HepG2 (cell line): ENCODE measurements around the gene PAM16. TPM values are rescaled to one million over a fixed set of nuclear protein-coding genes. Genes with fewer than 3 reads are reported as not detected.

Experiments
- FOXA3 ChIP-seq: IDR thresholded peaks from 2 replicates; pipeline ENCODE4 v1.6.1; 2016; ENCODE audit warnings: missing genetic modification reagents, missing compliant biosample characterization
- GATAD1 ChIP-seq: IDR thresholded peaks from 2 replicates; pipeline ENCODE4 v1.6.1; 2016; ENCODE audit warnings: missing genetic modification reagents, missing compliant biosample characterization
- KDM3A ChIP-seq: IDR thresholded peaks from 2 replicates; pipeline ENCODE4 v1.6.1; 2018; ENCODE audit warnings: low read depth, missing compliant biosample characterization
- RAD21 ChIP-seq: fragments of 450-650 bp; formaldehyde crosslinking; IDR thresholded peaks from 2 replicates; pipeline ENCODE4 v1.5.0; 2020; ENCODE audit warnings: mild to moderate bottlenecking
- SETDB1 ChIP-seq: sonication (generic); formaldehyde crosslinking; IDR thresholded peaks from 2 replicates; pipeline ENCODE4 v1.5.1; 2020; ENCODE audit warnings: missing genetic modification reagents, mild to moderate bottlenecking, borderline replicate concordance
- SMC3 ChIP-seq: IDR thresholded peaks from 2 replicates; pipeline ENCODE4 v1.6.1; 2011; ENCODE audit warnings: low read length, improper control_type of control experiment
- TEAD3 ChIP-seq: optimal IDR thresholded peaks from 2 replicates; pipeline ENCODE3; 2016; ENCODE audit warnings: borderline replicate concordance
- ZNF10 ChIP-seq: sonication (generic); formaldehyde crosslinking; IDR thresholded peaks from 2 replicates; pipeline ENCODE4 v1.4.0; 2020; ENCODE audit warnings: mild to moderate bottlenecking, low read depth, missing genetic modification reagents, borderline replicate concordance
- ZSCAN25 ChIP-seq: sonication (generic); formaldehyde crosslinking; IDR thresholded peaks from 2 replicates; pipeline ENCODE4 v1.8.0; 2022; ENCODE audit warnings: mild to moderate bottlenecking, missing genetic modification reagents
- polyA plus RNA-seq, 8 experiments: library from polyadenylated mRNA; depleted of rRNA in 3 of 8; stranded (reverse) in 7 of 8; unstranded in 1 of 8; fragments of >200 nt; fragmentation: Illumina TruSeq in 4 of 8; extraction: Trizol in 4 of 8; gene quantifications; 2 replicates each; pipeline versions ENCODE4 v1.2.1 to v1.2.3, GENCODE V29; 2011 to 2016; ENCODE audit warnings: low read depth in 4 of 8, missing spikeins in 1 of 8, mixed read lengths in 1 of 8; ENCODE audit not compliant: insufficient read depth in 1 of 8
- total RNA-seq, 5 experiments: library from RNA; depleted of rRNA; stranded (reverse); fragments of >200 nt; fragmentation: Illumina TruSeq; extraction: Trizol; gene quantifications; 2 replicates each; pipeline ENCODE4 v1.2.3, GENCODE V29; 2016; ENCODE audit warnings: low read depth in 1 of 5
- TF ChIP-seq, protein P1 (sequence below): sonication (generic); formaldehyde crosslinking; IDR thresholded peaks from 2 replicates; pipeline ENCODE4 v1.4.0; 2020; ENCODE audit warnings: missing genetic modification reagents, borderline replicate concordance
- TF ChIP-seq, protein P2 (sequence below), 2 experiments: fragments of 450-650 bp in 1 of 2; sonication (generic) in 1 of 2; formaldehyde crosslinking in 1 of 2; IDR thresholded peaks; 2 replicates each; pipeline versions ENCODE4 v1.6.1 to v1.8.0; 2016 to 2022; ENCODE audit warnings: antibody characterized with exemption in 1 of 2, mild to moderate bottlenecking in 1 of 2, missing genetic modification reagents in 1 of 2
- TF ChIP-seq, protein P3 (sequence below): sonication (generic); formaldehyde crosslinking; IDR thresholded peaks from 2 replicates; pipeline ENCODE4 v1.5.0; 2020; ENCODE audit warnings: mild to moderate bottlenecking, missing genetic modification reagents, moderate library complexity
- TF ChIP-seq, protein P4 (sequence below): sonication (generic); formaldehyde crosslinking; IDR thresholded peaks from 2 replicates; pipeline ENCODE4 v1.5.1; 2020; ENCODE audit warnings: mild to moderate bottlenecking, moderate library complexity, missing genetic modification reagents

Gene PAM16
- total and polyA plus RNA-seq, 2 of the 13 experiments (the other 11 are each of a cell fraction or from before 2014, with no cell fraction given): 51.5 to 51.8 TPM

DNA sequence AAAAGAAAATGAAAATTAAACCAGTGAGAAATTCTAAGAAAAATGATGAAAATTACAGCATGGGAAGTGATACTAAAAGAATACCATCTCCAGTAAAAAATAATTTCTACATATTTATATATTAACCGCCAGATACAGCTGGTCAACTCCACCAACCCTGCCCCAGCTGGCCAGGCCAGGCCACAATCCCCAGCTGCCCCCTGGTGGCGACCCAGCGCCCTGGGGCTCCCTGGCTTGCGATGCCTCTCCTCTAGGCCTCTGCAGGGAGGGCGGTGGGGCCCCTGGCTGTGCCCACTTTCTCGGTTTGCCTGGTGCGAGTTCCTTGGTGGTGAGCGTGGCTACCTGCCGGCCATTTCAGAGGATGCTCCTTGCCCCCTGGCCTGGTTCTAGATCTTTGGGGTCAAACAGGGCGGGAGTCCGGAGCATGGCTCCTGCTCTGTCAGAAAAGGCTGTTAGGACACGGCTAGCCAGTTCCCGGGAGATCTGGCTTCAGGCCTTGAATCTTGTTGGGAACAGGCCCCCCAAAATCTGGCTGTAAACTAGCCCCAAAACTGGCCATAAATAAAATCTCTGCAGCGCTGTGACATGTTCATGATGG is 20.7 kb downstream of the PAM16 start (continued):
- TF ChIP-seq ZNF10 (CRISPR knock-in tag) (no peak), FOXA3 (CRISPR knock-in tag) (0 out of 2 replicates have a peak, but pooled peaks have one; percentile 24), SMC3 (peak; percentile 66; the same call in 1 of the 2 replicates), RAD21 (peak; percentile 93), KDM3A (CRISPR knock-in tag) (peak; percentile 30; the same call in 1 of the 2 replicates), ZSCAN25 (CRISPR knock-in tag) (0 out of 2 replicates have a peak, but pooled peaks have one; percentile 36), GATAD1 (CRISPR knock-in tag) (peak; percentile 15; the same call in 1 of the 2 replicates), TEAD3 (CRISPR knock-in tag) (peak; percentile 28), SETDB1 (CRISPR knock-in tag) (0 out of 2 replicates have a peak, but pooled peaks have one; percentile 48)
- TF ChIP-seq, protein P1, sequence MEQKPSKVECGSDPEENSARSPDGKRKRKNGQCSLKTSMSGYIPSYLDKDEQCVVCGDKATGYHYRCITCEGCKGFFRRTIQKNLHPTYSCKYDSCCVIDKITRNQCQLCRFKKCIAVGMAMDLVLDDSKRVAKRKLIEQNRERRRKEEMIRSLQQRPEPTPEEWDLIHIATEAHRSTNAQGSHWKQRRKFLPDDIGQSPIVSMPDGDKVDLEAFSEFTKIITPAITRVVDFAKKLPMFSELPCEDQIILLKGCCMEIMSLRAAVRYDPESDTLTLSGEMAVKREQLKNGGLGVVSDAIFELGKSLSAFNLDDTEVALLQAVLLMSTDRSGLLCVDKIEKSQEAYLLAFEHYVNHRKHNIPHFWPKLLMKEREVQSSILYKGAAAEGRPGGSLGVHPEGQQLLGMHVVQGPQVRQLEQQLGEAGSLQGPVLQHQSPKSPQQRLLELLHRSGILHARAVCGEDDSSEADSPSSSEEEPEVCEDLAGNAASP (CRISPR knock-in tag): peak; percentile 46; the same call in 1 of the 2 replicates
- TF ChIP-seq, protein P2, sequence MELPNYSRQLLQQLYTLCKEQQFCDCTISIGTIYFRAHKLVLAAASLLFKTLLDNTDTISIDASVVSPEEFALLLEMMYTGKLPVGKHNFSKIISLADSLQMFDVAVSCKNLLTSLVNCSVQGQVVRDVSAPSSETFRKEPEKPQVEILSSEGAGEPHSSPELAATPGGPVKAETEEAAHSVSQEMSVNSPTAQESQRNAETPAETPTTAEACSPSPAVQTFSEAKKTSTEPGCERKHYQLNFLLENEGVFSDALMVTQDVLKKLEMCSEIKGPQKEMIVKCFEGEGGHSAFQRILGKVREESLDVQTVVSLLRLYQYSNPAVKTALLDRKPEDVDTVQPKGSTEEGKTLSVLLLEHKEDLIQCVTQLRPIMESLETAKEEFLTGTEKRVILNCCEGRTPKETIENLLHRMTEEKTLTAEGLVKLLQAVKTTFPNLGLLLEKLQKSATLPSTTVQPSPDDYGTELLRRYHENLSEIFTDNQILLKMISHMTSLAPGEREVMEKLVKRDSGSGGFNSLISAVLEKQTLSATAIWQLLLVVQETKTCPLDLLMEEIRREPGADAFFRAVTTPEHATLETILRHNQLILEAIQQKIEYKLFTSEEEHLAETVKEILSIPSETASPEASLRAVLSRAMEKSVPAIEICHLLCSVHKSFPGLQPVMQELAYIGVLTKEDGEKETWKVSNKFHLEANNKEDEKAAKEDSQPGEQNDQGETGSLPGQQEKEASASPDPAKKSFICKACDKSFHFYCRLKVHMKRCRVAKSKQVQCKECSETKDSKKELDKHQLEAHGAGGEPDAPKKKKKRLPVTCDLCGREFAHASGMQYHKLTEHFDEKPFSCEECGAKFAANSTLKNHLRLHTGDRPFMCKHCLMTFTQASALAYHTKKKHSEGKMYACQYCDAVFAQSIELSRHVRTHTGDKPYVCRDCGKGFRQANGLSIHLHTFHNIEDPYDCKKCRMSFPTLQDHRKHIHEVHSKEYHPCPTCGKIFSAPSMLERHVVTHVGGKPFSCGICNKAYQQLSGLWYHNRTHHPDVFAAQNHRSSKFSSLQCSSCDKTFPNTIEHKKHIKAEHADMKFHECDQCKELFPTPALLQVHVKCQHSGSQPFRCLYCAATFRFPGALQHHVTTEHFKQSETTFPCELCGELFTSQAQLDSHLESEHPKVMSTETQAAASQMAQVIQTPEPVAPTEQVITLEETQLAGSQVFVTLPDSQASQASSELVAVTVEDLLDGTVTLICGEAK (IDR thresholded peaks at IDR 0.05): no peak
- TF ChIP-seq, protein P2 (CRISPR knock-in tag; IDR thresholded peaks at IDR 0.05): no peak
- TF ChIP-seq, protein P3, sequence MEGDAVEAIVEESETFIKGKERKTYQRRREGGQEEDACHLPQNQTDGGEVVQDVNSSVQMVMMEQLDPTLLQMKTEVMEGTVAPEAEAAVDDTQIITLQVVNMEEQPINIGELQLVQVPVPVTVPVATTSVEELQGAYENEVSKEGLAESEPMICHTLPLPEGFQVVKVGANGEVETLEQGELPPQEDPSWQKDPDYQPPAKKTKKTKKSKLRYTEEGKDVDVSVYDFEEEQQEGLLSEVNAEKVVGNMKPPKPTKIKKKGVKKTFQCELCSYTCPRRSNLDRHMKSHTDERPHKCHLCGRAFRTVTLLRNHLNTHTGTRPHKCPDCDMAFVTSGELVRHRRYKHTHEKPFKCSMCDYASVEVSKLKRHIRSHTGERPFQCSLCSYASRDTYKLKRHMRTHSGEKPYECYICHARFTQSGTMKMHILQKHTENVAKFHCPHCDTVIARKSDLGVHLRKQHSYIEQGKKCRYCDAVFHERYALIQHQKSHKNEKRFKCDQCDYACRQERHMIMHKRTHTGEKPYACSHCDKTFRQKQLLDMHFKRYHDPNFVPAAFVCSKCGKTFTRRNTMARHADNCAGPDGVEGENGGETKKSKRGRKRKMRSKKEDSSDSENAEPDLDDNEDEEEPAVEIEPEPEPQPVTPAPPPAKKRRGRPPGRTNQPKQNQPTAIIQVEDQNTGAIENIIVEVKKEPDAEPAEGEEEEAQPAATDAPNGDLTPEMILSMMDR: peak; percentile 94
- TF ChIP-seq, protein P4, sequence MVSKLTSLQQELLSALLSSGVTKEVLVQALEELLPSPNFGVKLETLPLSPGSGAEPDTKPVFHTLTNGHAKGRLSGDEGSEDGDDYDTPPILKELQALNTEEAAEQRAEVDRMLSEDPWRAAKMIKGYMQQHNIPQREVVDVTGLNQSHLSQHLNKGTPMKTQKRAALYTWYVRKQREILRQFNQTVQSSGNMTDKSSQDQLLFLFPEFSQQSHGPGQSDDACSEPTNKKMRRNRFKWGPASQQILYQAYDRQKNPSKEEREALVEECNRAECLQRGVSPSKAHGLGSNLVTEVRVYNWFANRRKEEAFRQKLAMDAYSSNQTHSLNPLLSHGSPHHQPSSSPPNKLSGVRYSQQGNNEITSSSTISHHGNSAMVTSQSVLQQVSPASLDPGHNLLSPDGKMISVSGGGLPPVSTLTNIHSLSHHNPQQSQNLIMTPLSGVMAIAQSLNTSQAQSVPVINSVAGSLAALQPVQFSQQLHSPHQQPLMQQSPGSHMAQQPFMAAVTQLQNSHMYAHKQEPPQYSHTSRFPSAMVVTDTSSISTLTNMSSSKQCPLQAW (CRISPR knock-in tag): 0 out of 2 replicates have a peak, but pooled peaks have one; percentile 24
